Measurements from ENCODE around the gene GRIFIN.
"Not testable (repeated sequence)": the region's sequence is repeated elsewhere in the genome, so short reads cannot be mapped to it uniquely, and the experiment has no call there.

Gene GRIFIN

DNA sequence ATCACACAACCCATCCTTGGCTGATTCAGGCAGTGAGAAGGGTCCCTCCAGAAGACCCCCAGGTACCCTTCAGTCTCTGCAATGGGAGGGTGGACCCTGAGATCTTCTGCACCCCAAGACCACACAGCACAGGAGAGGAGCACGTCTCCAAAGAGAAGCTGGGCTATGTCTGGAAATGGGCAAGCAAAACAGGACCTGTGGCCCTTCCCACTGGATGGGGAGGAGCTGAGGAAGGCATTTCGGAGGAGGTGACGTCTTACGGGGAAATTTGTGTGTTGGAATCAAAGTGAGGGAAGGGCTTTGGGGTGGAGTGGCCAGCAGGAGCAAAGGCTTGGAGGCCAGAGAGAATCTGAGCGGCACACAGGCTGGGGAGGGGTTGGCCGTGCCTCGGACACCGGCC lies 16.5 kb downstream of the GRIFIN start:
- no peak overlapping the region for H3K27ac ChIP-seq (ENCODE audit: low read depth, low read length, poor library complexity, severe bottlenecking)
- H3K4me1 ChIP-seq (ENCODE audit: insufficient read depth, low read length, severe bottlenecking), result no peaks in the 10 kb centered on the region
- H3K27me3 ChIP-seq (ENCODE audit: insufficient read depth, low read length), result peaks cover 4% of the 10 kb centered on the region; the same call in 1 of the 2 replicates
- no peaks in the 10 kb centered on the region for H3K9me3 ChIP-seq (ENCODE audit: low read length)
- TF ChIP-seq, protein P1, sequence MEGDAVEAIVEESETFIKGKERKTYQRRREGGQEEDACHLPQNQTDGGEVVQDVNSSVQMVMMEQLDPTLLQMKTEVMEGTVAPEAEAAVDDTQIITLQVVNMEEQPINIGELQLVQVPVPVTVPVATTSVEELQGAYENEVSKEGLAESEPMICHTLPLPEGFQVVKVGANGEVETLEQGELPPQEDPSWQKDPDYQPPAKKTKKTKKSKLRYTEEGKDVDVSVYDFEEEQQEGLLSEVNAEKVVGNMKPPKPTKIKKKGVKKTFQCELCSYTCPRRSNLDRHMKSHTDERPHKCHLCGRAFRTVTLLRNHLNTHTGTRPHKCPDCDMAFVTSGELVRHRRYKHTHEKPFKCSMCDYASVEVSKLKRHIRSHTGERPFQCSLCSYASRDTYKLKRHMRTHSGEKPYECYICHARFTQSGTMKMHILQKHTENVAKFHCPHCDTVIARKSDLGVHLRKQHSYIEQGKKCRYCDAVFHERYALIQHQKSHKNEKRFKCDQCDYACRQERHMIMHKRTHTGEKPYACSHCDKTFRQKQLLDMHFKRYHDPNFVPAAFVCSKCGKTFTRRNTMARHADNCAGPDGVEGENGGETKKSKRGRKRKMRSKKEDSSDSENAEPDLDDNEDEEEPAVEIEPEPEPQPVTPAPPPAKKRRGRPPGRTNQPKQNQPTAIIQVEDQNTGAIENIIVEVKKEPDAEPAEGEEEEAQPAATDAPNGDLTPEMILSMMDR (IDR thresholded peaks at IDR 0.05; ENCODE audit: low read length), result no peak
- no peak for TF ChIP-seq EZH2 (IDR thresholded peaks at IDR 0.05; ENCODE audit: borderline replicate concordance, low read length)
- H3K4me2 ChIP-seq (ENCODE audit: low read length), result no peak overlapping the region
- no peak overlapping the region for H2AFZ ChIP-seq (ENCODE audit: low read length)
- H3K9ac ChIP-seq (ENCODE audit: low read length), result no peak overlapping the region
- no peaks in the 10 kb centered on the region for H3F3A ChIP-seq (ENCODE audit: insufficient read depth, low read length)
- H4K20me1 ChIP-seq (ENCODE audit: insufficient read depth, low read length), result no peaks in the 10 kb centered on the region
- no peak overlapping the region for H3K4me3 ChIP-seq (ENCODE audit: low read depth, low read length, poor library complexity, severe bottlenecking)
- H3K9me2 ChIP-seq (ENCODE audit: low read depth, low read length), result no peaks in the 10 kb centered on the region
- H3K36me3 ChIP-seq (ENCODE audit: insufficient read depth, low read length), result no peaks in the 10 kb centered on the region
- H3K79me2 ChIP-seq (ENCODE audit: insufficient read depth, low read length), result no peaks in the 10 kb centered on the region

DNA sequence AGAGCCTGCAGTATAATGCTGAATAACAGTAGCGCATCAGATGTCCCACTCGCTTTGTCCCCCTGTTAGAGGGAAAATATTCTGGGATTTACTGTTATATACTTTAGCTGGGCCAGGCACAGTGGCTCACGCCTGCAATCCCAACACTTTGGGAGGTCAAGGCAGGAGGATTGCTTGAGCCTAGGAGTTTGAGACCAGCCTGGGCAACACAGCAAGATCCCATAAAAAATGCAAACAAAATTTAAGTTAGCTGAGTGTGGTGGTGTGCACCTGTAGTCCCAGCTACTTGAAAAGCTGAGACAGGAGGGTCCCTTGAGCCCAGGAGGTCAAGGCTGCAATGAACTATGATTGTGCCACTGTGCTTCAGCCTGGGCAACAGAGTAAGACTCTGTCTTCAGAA lies 22.3 kb downstream of the GRIFIN start:
- H3K9me2 ChIP-seq (ENCODE audit: low read depth, low read length); H3F3A ChIP-seq (ENCODE audit: insufficient read depth, low read length); H3K4me1 ChIP-seq (ENCODE audit: insufficient read depth, low read length, severe bottlenecking); H2AFZ ChIP-seq (ENCODE audit: low read length); H3K36me3 ChIP-seq (ENCODE audit: insufficient read depth, low read length); H3K4me2 ChIP-seq (ENCODE audit: low read length); H3K4me3 ChIP-seq (ENCODE audit: low read depth, low read length, poor library complexity, severe bottlenecking); H4K20me1 ChIP-seq (ENCODE audit: insufficient read depth, low read length); H3K79me2 ChIP-seq (ENCODE audit: insufficient read depth, low read length); H3K9me3 ChIP-seq (ENCODE audit: low read length); H3K27ac ChIP-seq (ENCODE audit: low read depth, low read length, poor library complexity, severe bottlenecking); H3K9ac ChIP-seq (ENCODE audit: low read length); H3K27me3 ChIP-seq (ENCODE audit: insufficient read depth, low read length): not testable (repeated sequence)

GRCh38 chr7:2452643-2453270 lies 23.4 kb downstream of the GRIFIN start:
- H3K79me2 ChIP-seq (ENCODE audit: insufficient read depth, low read length), result no peaks in the 10 kb centered on the region
- no peaks in the 10 kb centered on the region for H3K4me1 ChIP-seq (ENCODE audit: insufficient read depth, low read length, severe bottlenecking)
- no peaks in the 10 kb centered on the region for H4K20me1 ChIP-seq (ENCODE audit: insufficient read depth, low read length)
- no peak overlapping the region for H3K4me2 ChIP-seq (ENCODE audit: low read length)
- H3K9ac ChIP-seq (ENCODE audit: low read length), result no peak overlapping the region
- peaks cover 4% of the 10 kb centered on the region; the same call in 1 of the 2 replicates for H3K27me3 ChIP-seq (ENCODE audit: insufficient read depth, low read length)
- TF ChIP-seq EZH2 (IDR thresholded peaks at IDR 0.05; ENCODE audit: borderline replicate concordance, low read length), result no peak
- TF ChIP-seq, protein P1 (IDR thresholded peaks at IDR 0.05; ENCODE audit: low read length), result no peak
- H3K9me2 ChIP-seq (ENCODE audit: low read depth, low read length), result no peaks in the 10 kb centered on the region
- no peaks in the 10 kb centered on the region for H3K9me3 ChIP-seq (ENCODE audit: low read length)
- H3K27ac ChIP-seq (ENCODE audit: low read depth, low read length, poor library complexity, severe bottlenecking), result no peak overlapping the region
- no peaks in the 10 kb centered on the region for H3F3A ChIP-seq (ENCODE audit: insufficient read depth, low read length)
- H3K4me3 ChIP-seq (ENCODE audit: low read depth, low read length, poor library complexity, severe bottlenecking), result no peak overlapping the region
- H2AFZ ChIP-seq (ENCODE audit: low read length), result no peak overlapping the region
- H3K36me3 ChIP-seq (ENCODE audit: insufficient read depth, low read length), result no peaks in the 10 kb centered on the region

- peaks cover 4% of the 10 kb centered on the region; the same call in 1 of the 2 replicates for H3K27me3 ChIP-seq (ENCODE audit: insufficient read depth, low read length)
- no peak overlapping the region for H3K4me2 ChIP-seq (ENCODE audit: low read length)
- H3K4me1 ChIP-seq (ENCODE audit: insufficient read depth, low read length, severe bottlenecking), result no peaks in the 10 kb centered on the region
- H3F3A ChIP-seq (ENCODE audit: insufficient read depth, low read length), result no peaks in the 10 kb centered on the region
- no peak overlapping the region for H3K9ac ChIP-seq (ENCODE audit: low read length)
- H4K20me1 ChIP-seq (ENCODE audit: insufficient read depth, low read length), result no peaks in the 10 kb centered on the region
- TF ChIP-seq EZH2 (IDR thresholded peaks at IDR 0.05; ENCODE audit: borderline replicate concordance, low read length), result no peak
- TF ChIP-seq, protein P1 (IDR thresholded peaks at IDR 0.05; ENCODE audit: low read length), result no peak
- H3K9me2 ChIP-seq (ENCODE audit: low read depth, low read length), result no peaks in the 10 kb centered on the region
- H3K27ac ChIP-seq (ENCODE audit: low read depth, low read length, poor library complexity, severe bottlenecking), result no peak overlapping the region
- H2AFZ ChIP-seq (ENCODE audit: low read length), result no peak overlapping the region
- no peak overlapping the region for H3K4me3 ChIP-seq (ENCODE audit: low read depth, low read length, poor library complexity, severe bottlenecking)
- H3K9me3 ChIP-seq (ENCODE audit: low read length), result no peaks in the 10 kb centered on the region
- no peaks in the 10 kb centered on the region for H3K36me3 ChIP-seq (ENCODE audit: insufficient read depth, low read length)
- no peaks in the 10 kb centered on the region for H3K79me2 ChIP-seq (ENCODE audit: insufficient read depth, low read length)
Measured at GRCh38 chr7:2452074-2452507, 24.1 kb downstream of the GRIFIN start.
